ENCODE measurements around the gene SPAG16.

DNA sequence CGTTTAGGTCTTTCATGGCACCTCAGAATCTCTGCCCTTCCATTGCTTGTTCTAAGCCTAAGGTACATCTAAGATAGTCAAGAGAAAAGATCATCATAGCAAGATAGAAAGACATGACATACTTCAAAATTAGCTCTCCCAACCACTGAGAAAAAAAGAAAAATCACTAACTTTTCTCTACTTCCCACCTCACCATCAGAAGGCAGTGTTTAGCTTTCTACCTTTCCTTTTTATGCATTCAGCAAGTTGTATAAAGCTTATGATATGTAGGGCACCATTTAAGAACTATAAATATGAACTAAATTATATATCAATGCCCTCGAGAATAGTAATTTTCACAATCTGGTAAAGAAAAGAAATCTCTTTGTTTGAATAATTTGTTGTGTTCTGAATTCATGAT, 794.8 kb downstream of the SPAG16 start:
- TF ChIP-seq CTCF (IDR thresholded peaks at IDR 0.05 in 8 of 11, conservative IDR thresholded peaks at IDR 0.05 in 3 of 11) = no peak
- TF ChIP-seq POLR2A (IDR thresholded peaks at IDR 0.05) = no peak

All from spleen (tissue), 7 donors.